GM13976 (cell line): ENCODE results near the gene EHD1.

Source experiments
- DNase-seq: peaks from one replicate; pipeline ENCODE4 v3.0.0; 2012; ENCODE audit warnings: low spot score
- CTCF ChIP-seq: IDR thresholded peaks from 2 replicates; pipeline ENCODE4 v1.5.1; 2012; ENCODE audit warnings: borderline replicate concordance, mild to moderate bottlenecking; ENCODE audit not compliant: insufficient read depth; ENCODE audit errors: extremely low read depth, missing control alignments, control extremely low read depth
- in situ Hi-C: fragments of 300-500 bp; cut with MboI; formaldehyde crosslinking; loops from one replicate; pipeline ENCODE4 v1.12.0; 2022; ENCODE audit warnings: low sequenced_read_pairs, mixed read lengths, inconsistent platforms; ENCODE audit not compliant: unreplicated experiment

EHD1 gene

GRCh38 chr11:64897381-64898075, 19.1 kb upstream of the EHD1 start:
- in situ Hi-C loops = no loop called here
- TF ChIP-seq CTCF = no peak
- no peak for DNase-seq

GRCh38 chr11:64896448-64897022, 18.1 kb upstream of the EHD1 start:
- no peak for TF ChIP-seq CTCF
- DNase-seq = no peak
- in situ Hi-C loops = no loop called here

GRCh38 chr11:64894812-64895452, 16.5 kb upstream of the EHD1 start:
- no peak for DNase-seq
- in situ Hi-C loops = loop anchor here (5.0 kb wide), 1 partner anchor 48 kb away; no protein-coding TSS in a partner anchor
- no peak for TF ChIP-seq CTCF

- peak; percentile 94 for DNase-seq
- in situ Hi-C loops = loop anchor here (5.0 kb wide), 1 partner anchor 47 kb away; no protein-coding TSS in a partner anchor
- peak; percentile 97 for TF ChIP-seq CTCF
Measured at GRCh38 chr11:64894070-64894811, 15.8 kb upstream of the EHD1 start.

- DNase-seq = no peak
- in situ Hi-C loops = loop anchor here (5.0 kb wide), 1 partner anchor 46 kb away; no protein-coding TSS in a partner anchor
- TF ChIP-seq CTCF = no peak
Measured at GRCh38 chr11:64893194-64894069, 15.0 kb upstream of the EHD1 start.
